ENCODE measurements around the gene CACNA1E.

DNA sequence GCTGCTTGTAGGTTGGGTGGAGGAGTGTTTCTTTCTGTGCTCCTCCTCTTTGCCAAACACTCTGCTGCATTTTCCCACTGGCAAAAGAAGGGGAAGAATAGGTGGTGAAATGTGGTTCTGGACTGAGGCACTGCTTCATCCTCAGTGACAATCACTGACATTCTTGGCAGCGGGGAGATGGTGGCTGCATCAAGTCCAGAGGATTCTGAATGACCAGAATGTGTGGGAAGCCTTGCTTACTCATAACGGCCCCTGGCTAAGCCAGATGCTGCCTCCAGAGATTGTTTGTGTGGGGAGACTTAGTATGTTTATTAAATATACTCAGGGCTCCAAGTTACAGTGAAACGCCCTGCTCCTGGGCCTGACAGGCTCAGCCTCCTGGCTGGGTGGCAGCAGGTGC is 160.3 kb downstream of the CACNA1E start:
- TF ChIP-seq, protein P1, sequence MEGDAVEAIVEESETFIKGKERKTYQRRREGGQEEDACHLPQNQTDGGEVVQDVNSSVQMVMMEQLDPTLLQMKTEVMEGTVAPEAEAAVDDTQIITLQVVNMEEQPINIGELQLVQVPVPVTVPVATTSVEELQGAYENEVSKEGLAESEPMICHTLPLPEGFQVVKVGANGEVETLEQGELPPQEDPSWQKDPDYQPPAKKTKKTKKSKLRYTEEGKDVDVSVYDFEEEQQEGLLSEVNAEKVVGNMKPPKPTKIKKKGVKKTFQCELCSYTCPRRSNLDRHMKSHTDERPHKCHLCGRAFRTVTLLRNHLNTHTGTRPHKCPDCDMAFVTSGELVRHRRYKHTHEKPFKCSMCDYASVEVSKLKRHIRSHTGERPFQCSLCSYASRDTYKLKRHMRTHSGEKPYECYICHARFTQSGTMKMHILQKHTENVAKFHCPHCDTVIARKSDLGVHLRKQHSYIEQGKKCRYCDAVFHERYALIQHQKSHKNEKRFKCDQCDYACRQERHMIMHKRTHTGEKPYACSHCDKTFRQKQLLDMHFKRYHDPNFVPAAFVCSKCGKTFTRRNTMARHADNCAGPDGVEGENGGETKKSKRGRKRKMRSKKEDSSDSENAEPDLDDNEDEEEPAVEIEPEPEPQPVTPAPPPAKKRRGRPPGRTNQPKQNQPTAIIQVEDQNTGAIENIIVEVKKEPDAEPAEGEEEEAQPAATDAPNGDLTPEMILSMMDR (IDR thresholded peaks at IDR 0.05; ENCODE audit: poor library complexity), result no peak
- no peak for TF ChIP-seq EZH2phosphoT487 (IDR thresholded peaks at IDR 0.05; ENCODE audit: low read depth, severe bottlenecking, unreplicated experiment)

Measured in hepatocyte (in vitro differentiated cells).